Epithelial cell of proximal tubule (primary cell): Measurements from ENCODE around the gene CHD2. TPM values are rescaled to one million over a fixed set of nuclear protein-coding genes. Genes with fewer than 3 reads are reported as not detected.

Experiments used
- DNase-seq: peaks from one replicate; pipeline ENCODE4 v3.0.0-alpha.2; 2011; ENCODE audit warnings: low read depth
- H3K4me3 ChIP-seq: 2 replicates; pipeline ENCODE4 v1.5.1; 2011; ENCODE audit warnings: low read depth, mild to moderate bottlenecking, low read length
- CTCF ChIP-seq: conservative IDR thresholded peaks from 2 replicates; pipeline ENCODE4 v1.5.1; 2012; ENCODE audit warnings: low read depth, mild to moderate bottlenecking, low read length
- total RNA-seq: library from RNA; depleted of rRNA; stranded (reverse); fragments of >200 nt; gene quantifications from 2 replicates; pipeline ENCODE4 v1.2.3, GENCODE V29; 2015

The CHD2 gene
- total RNA-seq, 1 donor from 2014 or later = 26.5 TPM

GRCh38 chr15:92968926-92969651 lies 69.0 kb downstream of the CHD2 start:
- H3K4me3 ChIP-seq = no peak overlapping the region
- peak; percentile 35 for TF ChIP-seq CTCF
- DNase-seq = no peak

- H3K4me3 ChIP-seq = no peak overlapping the region
- no peak for DNase-seq
- TF ChIP-seq CTCF = no peak
Measured at GRCh38 chr15:92970656-92971055, 70.5 kb downstream of the CHD2 start.

- no peak for TF ChIP-seq CTCF
- DNase-seq = no peak
- H3K4me3 ChIP-seq = no peak overlapping the region
Measured at GRCh38 chr15:92971081-92971480, 71.0 kb downstream of the CHD2 start.

GRCh38 chr15:92971713-92972112 lies 71.6 kb downstream of the CHD2 start:
- no peak for DNase-seq
- no peak overlapping the region for H3K4me3 ChIP-seq
- no peak for TF ChIP-seq CTCF

- no peak for TF ChIP-seq CTCF
- no peak overlapping the region for H3K4me3 ChIP-seq
- no peak for DNase-seq
Measured at GRCh38 chr15:92974183-92974915, 74.2 kb downstream of the CHD2 start.

- no peak overlapping the region for H3K4me3 ChIP-seq
- DNase-seq = no peak
- no peak for TF ChIP-seq CTCF
Measured at GRCh38 chr15:92979011-92979701, 79.0 kb downstream of the CHD2 start.
